GM12801 (cell line): ENCODE data around the gene MTX2.

ENCODE experiments used
- TF ChIP-seq, protein P1 (sequence below): IDR thresholded peaks from one replicate; pipeline ENCODE4 v1.5.1; 2011; ENCODE audit warnings: control low read depth; ENCODE audit not compliant: insufficient read length; ENCODE audit errors: extremely low read depth

Gene MTX2

GRCh38 chr2:176269319-176270099 is at the start of gene MTX2:
MTX2 (plus strand) TSS chr2:176269442; CDS start chr2:176269630, 188 bp downstream.
- TF ChIP-seq, protein P1, sequence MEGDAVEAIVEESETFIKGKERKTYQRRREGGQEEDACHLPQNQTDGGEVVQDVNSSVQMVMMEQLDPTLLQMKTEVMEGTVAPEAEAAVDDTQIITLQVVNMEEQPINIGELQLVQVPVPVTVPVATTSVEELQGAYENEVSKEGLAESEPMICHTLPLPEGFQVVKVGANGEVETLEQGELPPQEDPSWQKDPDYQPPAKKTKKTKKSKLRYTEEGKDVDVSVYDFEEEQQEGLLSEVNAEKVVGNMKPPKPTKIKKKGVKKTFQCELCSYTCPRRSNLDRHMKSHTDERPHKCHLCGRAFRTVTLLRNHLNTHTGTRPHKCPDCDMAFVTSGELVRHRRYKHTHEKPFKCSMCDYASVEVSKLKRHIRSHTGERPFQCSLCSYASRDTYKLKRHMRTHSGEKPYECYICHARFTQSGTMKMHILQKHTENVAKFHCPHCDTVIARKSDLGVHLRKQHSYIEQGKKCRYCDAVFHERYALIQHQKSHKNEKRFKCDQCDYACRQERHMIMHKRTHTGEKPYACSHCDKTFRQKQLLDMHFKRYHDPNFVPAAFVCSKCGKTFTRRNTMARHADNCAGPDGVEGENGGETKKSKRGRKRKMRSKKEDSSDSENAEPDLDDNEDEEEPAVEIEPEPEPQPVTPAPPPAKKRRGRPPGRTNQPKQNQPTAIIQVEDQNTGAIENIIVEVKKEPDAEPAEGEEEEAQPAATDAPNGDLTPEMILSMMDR, result no peak

DNA sequence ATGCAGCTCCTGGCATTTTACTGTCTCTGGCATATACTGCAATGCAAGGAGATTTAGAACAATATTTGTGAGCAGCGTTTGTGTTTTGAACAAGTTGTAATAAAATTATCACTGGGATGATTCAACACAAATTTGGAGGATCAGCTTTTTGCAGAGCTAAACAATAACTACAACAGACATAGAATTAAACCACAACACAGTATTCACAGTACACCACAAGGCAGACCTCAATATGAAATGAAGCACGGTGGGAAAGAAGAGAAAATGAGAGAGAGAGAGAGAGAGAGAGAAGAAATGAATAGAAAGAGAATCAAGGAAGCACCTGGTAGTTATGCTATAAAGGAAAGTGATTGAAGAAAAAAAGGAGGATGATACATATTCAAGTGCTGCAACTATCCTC is 41.4 kb upstream of the MTX2 start:
- TF ChIP-seq, protein P1, result no peak

DNA sequence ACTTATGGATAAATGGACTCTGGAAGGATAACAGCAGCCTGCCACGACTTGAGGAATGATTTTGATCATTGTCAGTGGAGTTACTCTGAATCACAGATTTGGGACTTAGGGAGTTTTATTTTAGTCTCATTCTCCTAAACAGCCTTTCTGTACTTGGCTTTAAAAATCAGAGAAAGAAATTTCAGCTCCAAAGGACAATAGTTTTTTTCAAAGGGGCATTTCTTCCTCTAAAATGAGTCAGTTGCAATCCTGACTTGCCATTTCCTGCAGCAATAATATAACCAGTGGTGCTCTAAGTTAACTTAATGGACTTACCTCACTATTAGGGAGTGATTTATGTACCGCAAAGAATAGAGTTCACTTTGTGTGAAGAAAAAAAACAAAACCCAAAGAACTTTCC is 35.1 kb upstream of the MTX2 start:
- TF ChIP-seq, protein P1, result no peak

DNA sequence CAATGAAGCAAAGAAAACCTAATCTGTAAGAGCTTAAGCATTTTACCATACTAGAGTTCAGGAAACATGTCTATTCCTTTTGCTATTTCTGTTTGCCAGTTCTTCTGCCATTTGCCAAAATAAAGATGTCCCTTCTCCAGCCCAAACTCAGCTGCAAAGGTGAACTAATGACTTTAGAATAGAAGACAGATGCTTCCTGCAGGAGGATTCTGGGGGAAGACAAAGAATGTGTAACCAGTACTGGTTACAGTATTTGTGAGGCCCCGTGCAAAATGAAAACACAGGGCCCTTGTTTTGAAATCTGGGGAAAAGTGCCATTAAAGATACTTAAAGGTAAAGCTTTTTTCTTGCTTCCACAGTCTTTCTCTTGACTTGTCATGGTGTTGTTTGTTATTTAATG is 34.3 kb upstream of the MTX2 start:
- TF ChIP-seq, protein P1, result no peak

GRCh38 chr2:176237456-176237855 is 31.8 kb upstream of the MTX2 start:
- TF ChIP-seq, protein P1, result no peak

GRCh38 chr2:176239031-176239430 is 30.2 kb upstream of the MTX2 start:
- TF ChIP-seq, protein P1, result no peak

- TF ChIP-seq, protein P1, result no peak
Observed at GRCh38 chr2:176240301-176240700, 28.9 kb upstream of the MTX2 start.
